Adrenal gland (tissue), 12 donors: Measurements from ENCODE around the gene AKR1A1. TPM values are rescaled to one million over a fixed set of nuclear protein-coding genes. Genes with fewer than 3 reads are reported as not detected.

Source experiments
- DNase-seq, 7 donors: peaks; one replicate each; pipeline ENCODE4 v3.0.0-alpha.2; 2019 to 2020
- H3K27ac ChIP-seq, 5 donors: fragments of 200-600 bp; sonication (generic) in 4 of 5; 1 replicate in 3 of 5; 2 replicates in 2 of 5; pipeline versions ENCODE4 v1.5.1 to v1.8.0; 2016 to 2020; ENCODE audit warnings: mild to moderate bottlenecking in 1 of 5
- H3K27me3 ChIP-seq: fragments of 200-600 bp; 2 replicates; pipeline ENCODE4 v1.8.0; 2021
- H3K36me3 ChIP-seq, 2 donors: fragments of 200-600 bp; replicated peaks in 1 of 2; 1 replicate in 1 of 2; 2 replicates in 1 of 2; pipeline versions ENCODE4 v1.5.1 to v1.8.0; 2018 to 2022
- H3K4me1 ChIP-seq, 2 donors: fragments of 200-600 bp; replicated peaks in 1 of 2; 1 replicate in 1 of 2; 2 replicates in 1 of 2; pipeline versions ENCODE4 v1.5.1 to v1.8.0; 2018 to 2021
- H3K4me3 ChIP-seq, 4 donors: fragments of 200-600 bp; sonication (generic) in 3 of 4; one replicate each; pipeline ENCODE4 v1.5.1; 2016 to 2018
- H3K9me3 ChIP-seq, 3 donors: fragments of 200-600 bp; sonication (generic) in 1 of 3; replicated peaks in 1 of 3; 1 replicate in 2 of 3; 2 replicates in 1 of 3; pipeline versions ENCODE4 v1.5.1 to v1.8.0; 2016 to 2021
- CTCF ChIP-seq, 6 experiments: fragments of 450-650 bp in 4 of 6; fragments of 200-600 bp in 2 of 6; sonication (generic) in 1 of 6; IDR thresholded peaks; 1 replicate in 5 of 6; 2 replicates in 1 of 6; pipeline versions ENCODE4 v1.5.1 to v1.8.0; 2016 to 2021; ENCODE audit warnings: antibody characterized with exemption in 6 of 6, mild to moderate bottlenecking in 2 of 6, moderate library complexity in 1 of 6
- POLR2A ChIP-seq, 2 donors: fragments of 450-650 bp; IDR thresholded peaks; one replicate each; pipeline ENCODE4 v1.6.1; 2017; ENCODE audit warnings: antibody characterized with exemption in 2 of 2, mild to moderate bottlenecking in 2 of 2, moderate library complexity in 1 of 2
- WGBS, 4 donors: extraction: QIAGEN DNeasy Blood & Tissue Kit in 2 of 4; methylation state at CpG; one replicate each; pipeline versions ENCODE4 v1.1.5 to v1.1.7; 2013 to 2017; 5-methylcytosine and 5-hydroxymethylcytosine counted together
- intact Hi-C, 2 donors: fragments of 100-400 bp; cut with DNase I; formaldehyde crosslinking; loops; one replicate each; pipeline versions ENCODE4 v1.14.1 to v1.15.0; 2022 to 2023
- polyA plus RNA-seq, 3 donors: library from polyadenylated mRNA; stranded (reverse); fragments of 200-250 nt in 2 of 3; fragments of 350-450 nt in 1 of 3; fragmentation: Illumina TruSeq in 1 of 3; extraction: RNeasy Lipid Tissue Mini Kit (QIAGEN cat#74804) in 1 of 3; gene quantifications; one replicate each; pipeline ENCODE4 v1.2.3, GENCODE V29; 2013 to 2014
- total RNA-seq, 9 donors: library from RNA; depleted of rRNA in 4 of 9; stranded (reverse); fragments of >200 nt in 4 of 9; fragments of 120-200 nt in 1 of 9; fragmentation: NEBNext Ultra II Directional in 1 of 9; extraction: Animal tissue kit (Norgen Biotek cat#: 25700) in 1 of 9; gene quantifications; one replicate each; pipeline versions ENCODE4 v1.1.0 to v1.2.4, GENCODE V29; 2013 to 2023
- donor health status: healthy with polysubstance abuse.
- donor health status: Bipolar disorder and iron deficiency.
- donor health status: DM: yes; HTN: yes; CAD: no.
- donor health status: DM: no; HTN: no; CAD: no.
- donor health status: DM: no; HTN: no; CAD: no.
- donor health status: DM: yes; HTN: yes; CAD: no.

AKR1A1 gene
- total and polyA plus RNA-seq, 12 donors = 85.6 to 199 (median 119) TPM

- peaks cover 0 to 8% of the 10 kb centered on the region in 2 donors for H3K4me1 ChIP-seq
- WGBS, 4 donors = 79 to 88% (median 86%) methylated on average over 4 of the region's 4 CpGs
- no peak overlapping the region for H3K27ac ChIP-seq
Measured at GRCh38 chr1:45570631-45571030, 20.0 kb downstream of the AKR1A1 start.

GRCh38 chr1:45573231-45573804 is 22.7 kb downstream of the AKR1A1 start:
- no peak overlapping the region for H3K27ac ChIP-seq
- intact Hi-C loops = loop anchor here in 1 of 2 donors (5.0 kb wide), 1 partner anchor 216 kb away; no protein-coding TSS in a partner anchor
- DNase-seq = no peak

More at GRCh38 chr1:45570631-45571030, 20.0 kb downstream of the AKR1A1 start:
- H3K9me3 ChIP-seq = no peaks in the 10 kb centered on the region
- TF ChIP-seq POLR2A (IDR thresholded peaks at IDR 0.05) (no peak), CTCF (IDR thresholded peaks at IDR 0.05) (no peak)
- intact Hi-C loops = loop anchor here in 1 of 2 donors (5.0 kb wide), 1 partner anchor 213 kb away; no protein-coding TSS in a partner anchor
- peaks cover 0 to 37% of the 10 kb centered on the region in 2 donors for H3K36me3 ChIP-seq
- H3K4me3 ChIP-seq = no peak overlapping the region
- no peak for DNase-seq
- H3K27me3 ChIP-seq = no peaks in the 10 kb centered on the region

GRCh38 chr1:45574105-45574626 is 23.5 kb downstream of the AKR1A1 start:
- H3K4me1 ChIP-seq = no peaks in the 10 kb centered on the region
- no peak overlapping the region for H3K4me3 ChIP-seq
- intact Hi-C loops = loop anchor here in 1 of 2 donors (5.0 kb wide), 1 partner anchor 217 kb away; no protein-coding TSS in a partner anchor
- WGBS, 4 donors = 87 to 92% (median 90%) methylated on average over 7 of the region's 7 CpGs
- H3K9me3 ChIP-seq = peaks cover 0 to 8% (median 0%) of the 10 kb centered on the region in 3 donors
- peaks cover 0 to 16% of the 10 kb centered on the region in 2 donors for H3K36me3 ChIP-seq
- H3K27me3 ChIP-seq = no peaks in the 10 kb centered on the region
- H3K27ac ChIP-seq = no peak overlapping the region
- DNase-seq = no peak
- no peak for TF ChIP-seq CTCF (IDR thresholded peaks at IDR 0.05)

More at GRCh38 chr1:45573231-45573804, 22.7 kb downstream of the AKR1A1 start:
- H3K36me3 ChIP-seq = peaks cover 0 to 18% of the 10 kb centered on the region in 2 donors
- peaks cover 0 to under 1% (median 0%) of the 10 kb centered on the region in 3 donors for H3K9me3 ChIP-seq
- WGBS, 4 donors = 62 to 81% (median 74%) methylated on average over 2 to 3 of the region's 3 CpGs
- no peaks in the 10 kb centered on the region for H3K27me3 ChIP-seq
- TF ChIP-seq POLR2A (IDR thresholded peaks at IDR 0.05) = no peak
- H3K4me3 ChIP-seq = no peak overlapping the region
- no peaks in the 10 kb centered on the region for H3K4me1 ChIP-seq

GRCh38 chr1:45583264-45583665 is 32.6 kb downstream of the AKR1A1 start:
- peak overlapping the region; percentile 57 to 95 (median 90) for H3K27ac ChIP-seq
- DNase-seq = peak; percentile 94 to 99 (median 98)
- H3K27me3 ChIP-seq = no peaks in the 10 kb centered on the region
- 0 to 1% (median 0%) methylated on average over 11 to 19 of the region's 19 CpGs for WGBS, 4 donors
- H3K4me3 ChIP-seq = peak overlapping the region; percentile 13 to 89 (median 84)
- intact Hi-C loops = loop anchor here in 1 of 2 donors (10.0 kb wide), 1 partner anchor 102 kb away; the partner anchor contains the start of genes GPBP1L1 and TMEM69
- peaks cover 0 to 7% (median 0%) of the 10 kb centered on the region in 3 donors for H3K9me3 ChIP-seq
- H3K36me3 ChIP-seq = no peaks in the 10 kb centered on the region
- TF ChIP-seq CTCF (IDR thresholded peaks at IDR 0.05) (no peak), POLR2A (IDR thresholded peaks at IDR 0.05) (no peak)
- peaks cover 13 to 24% of the 10 kb centered on the region in 2 donors for H3K4me1 ChIP-seq
